ENCODE results near the gene ACTR1A.

GRCh38 chr10:102473445-102474331 lies 28.8 kb downstream of the ACTR1A start:
- TF ChIP-seq CTCF (IDR thresholded peaks at IDR 0.05) (no peak), EP300 (IDR thresholded peaks at IDR 0.05) (no peak), POLR2A (IDR thresholded peaks at IDR 0.05) (no peak)
